ENCODE measurements around the gene ASRGL1. TPM values are rescaled to one million over a fixed set of nuclear protein-coding genes. Genes with fewer than 3 reads are reported as not detected.
"Not testable (repeated sequence)": the region's sequence is repeated elsewhere in the genome, so short reads cannot be mapped to it uniquely, and the experiment has no call there.

Gene ASRGL1
- total RNA-seq, 1 experiment from 2014 or later, result 26.6 TPM

DNA sequence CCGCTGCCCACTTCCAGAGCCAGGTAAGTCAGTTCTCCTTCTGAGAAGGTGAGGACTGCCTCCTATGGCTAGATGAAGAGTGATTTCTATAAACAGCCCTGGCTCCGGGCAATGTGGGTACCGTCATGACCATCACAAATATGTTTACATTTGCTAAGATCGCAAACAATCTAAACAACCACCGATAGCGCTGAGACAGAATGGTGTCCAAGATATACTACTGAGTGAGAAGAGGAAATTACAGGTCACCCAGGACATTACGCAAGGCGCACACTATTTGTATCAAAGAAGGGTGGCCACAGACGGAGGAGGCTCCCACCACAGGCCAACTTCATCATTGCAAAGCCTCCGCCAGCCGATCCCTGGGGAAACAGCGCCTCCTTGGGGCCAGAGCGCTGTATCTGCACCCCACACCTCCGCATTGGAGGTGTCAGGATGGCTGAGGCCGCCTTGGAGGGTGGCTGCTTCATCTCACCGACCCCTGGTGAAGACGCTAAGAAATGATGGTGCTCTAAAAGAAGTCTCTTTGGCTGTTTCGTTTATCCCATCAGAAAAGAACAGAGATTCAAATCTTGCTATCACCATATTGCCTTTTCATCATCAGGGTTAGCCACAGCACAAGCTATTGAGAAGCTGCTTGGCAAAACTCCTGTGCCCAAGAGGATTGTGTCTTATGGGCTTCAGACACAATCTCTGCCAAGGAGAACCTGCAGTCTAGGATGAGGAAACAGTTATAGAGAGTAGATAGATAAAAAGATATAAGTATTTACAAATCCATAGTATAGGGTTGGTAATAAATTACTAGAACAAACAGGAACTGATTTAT, 12.3 kb upstream of the ASRGL1 start:
- CTCF ChIA-PET, result interaction anchor here (0.6 kb wide), 1 partner anchor 51 kb away, joined by 3 read pairs; no protein-coding TSS in a partner anchor
- Histone ChIP-seq H3K79me2 (ENCODE audit: low read length) (no peaks in the 10 kb centered on the region), H3K27ac (ENCODE audit: low read length) (no peak overlapping the region), H3K9me3 (ENCODE audit: low read length) (no peaks in the 10 kb centered on the region), H2AFZ (ENCODE audit: low read length) (peak overlapping the region; percentile 37; the same call in 1 of the 2 replicates), H3K36me3 (ENCODE audit: low read depth, low read length) (no peaks in the 10 kb centered on the region), H3K9me2 (replicated peaks; ENCODE audit: low read length) (no peaks in the 10 kb centered on the region), H3K4me3 (ENCODE audit: low read length) (no peak overlapping the region), H3K9ac (ENCODE audit: low read length) (no peak overlapping the region), H3K4me2 (ENCODE audit: low read length) (no peak overlapping the region), H4K20me1 (ENCODE audit: low read length) (no peaks in the 10 kb centered on the region), H3K4me1 (ENCODE audit: insufficient read depth, low read length) (no peaks in the 10 kb centered on the region), H3K27me3 (ENCODE audit: low read length) (no peaks in the 10 kb centered on the region), H3F3A (ENCODE audit: low read length, unreplicated experiment) (no peaks in the 10 kb centered on the region)
- peak; percentile 84 for ATAC-seq
- peak; percentile 66 for DNase-seq
- BruUV-seq (replicated peaks), result no TSS peak
- TF ChIP-seq EZH2phosphoT487 (IDR thresholded peaks at IDR 0.05; ENCODE audit: borderline replicate concordance, low read length) (no peak), CTCF (conservative IDR thresholded peaks at IDR 0.05; ENCODE audit: low read depth, low read length) (peak; percentile 92)
- intact Hi-C loops (cut with micrococcal nuclease), result no loop called here
- POLR2A ChIA-PET (ENCODE audit: unreplicated experiment), result no interaction called here

- H3K4me1 ChIP-seq (ENCODE audit: insufficient read depth, low read length); H2AFZ ChIP-seq (ENCODE audit: low read length); H3K4me2 ChIP-seq (ENCODE audit: low read length); H3K4me3 ChIP-seq (ENCODE audit: low read length); H3K27ac ChIP-seq (ENCODE audit: low read length); H3K9ac ChIP-seq (ENCODE audit: low read length); CTCF ChIA-PET; H3K36me3 ChIP-seq (ENCODE audit: low read depth, low read length); H3F3A ChIP-seq (ENCODE audit: low read length, unreplicated experiment); ATAC-seq; H3K79me2 ChIP-seq (ENCODE audit: low read length); intact Hi-C loops (cut with micrococcal nuclease); H3K9me3 ChIP-seq (ENCODE audit: low read length); DNase-seq; H4K20me1 ChIP-seq (ENCODE audit: low read length); H3K27me3 ChIP-seq (ENCODE audit: low read length); BruUV-seq (replicated peaks); H3K9me2 ChIP-seq (replicated peaks; ENCODE audit: low read length); POLR2A ChIA-PET (ENCODE audit: unreplicated experiment): not testable (repeated sequence)
These were observed 11.5 kb upstream of the ASRGL1 start for GRCh38 chr11:62325781-62326180.

- H2AFZ ChIP-seq (ENCODE audit: low read length); DNase-seq; ATAC-seq; CTCF ChIA-PET; H3K4me1 ChIP-seq (ENCODE audit: insufficient read depth, low read length); POLR2A ChIA-PET (ENCODE audit: unreplicated experiment); H3F3A ChIP-seq (ENCODE audit: low read length, unreplicated experiment); BruUV-seq (replicated peaks); H3K4me2 ChIP-seq (ENCODE audit: low read length); intact Hi-C loops (cut with micrococcal nuclease); H3K9ac ChIP-seq (ENCODE audit: low read length); H4K20me1 ChIP-seq (ENCODE audit: low read length); H3K9me3 ChIP-seq (ENCODE audit: low read length); H3K27ac ChIP-seq (ENCODE audit: low read length); H3K79me2 ChIP-seq (ENCODE audit: low read length); H3K4me3 ChIP-seq (ENCODE audit: low read length); H3K36me3 ChIP-seq (ENCODE audit: low read depth, low read length); H3K9me2 ChIP-seq (replicated peaks; ENCODE audit: low read length): not testable (repeated sequence)
- peaks cover 10% of the 10 kb centered on the region; the same call in 1 of the 2 replicates for H3K27me3 ChIP-seq (ENCODE audit: low read length)
These were observed 10.5 kb upstream of the ASRGL1 start for GRCh38 chr11:62326719-62327118.

DNA sequence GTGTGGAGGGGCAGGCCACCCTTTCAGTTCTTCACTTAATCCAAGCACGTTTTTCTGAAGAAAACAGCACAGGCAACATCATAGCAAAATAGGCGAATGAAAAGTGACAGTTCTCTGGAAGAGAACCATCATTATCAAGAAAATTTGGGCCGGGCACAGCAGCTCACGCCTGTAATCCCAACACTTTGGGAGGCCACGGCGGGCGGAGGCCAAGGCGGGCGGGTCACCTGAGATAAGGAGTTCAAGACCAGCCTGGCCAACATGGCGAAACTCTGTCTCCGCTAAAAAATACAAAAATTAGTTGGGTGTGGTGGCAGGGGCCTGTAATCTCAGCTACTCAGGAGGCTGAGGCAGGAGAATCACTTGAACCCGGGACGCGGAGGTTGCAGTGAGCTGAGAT, 9.7 kb upstream of the ASRGL1 start:
- DNase-seq; intact Hi-C loops (cut with micrococcal nuclease); H3K27ac ChIP-seq (ENCODE audit: low read length); ATAC-seq; POLR2A ChIA-PET (ENCODE audit: unreplicated experiment); H3K4me3 ChIP-seq (ENCODE audit: low read length); H3K79me2 ChIP-seq (ENCODE audit: low read length); H3K9me3 ChIP-seq (ENCODE audit: low read length); H3F3A ChIP-seq (ENCODE audit: low read length, unreplicated experiment); H4K20me1 ChIP-seq (ENCODE audit: low read length); H3K9ac ChIP-seq (ENCODE audit: low read length); BruUV-seq (replicated peaks); H3K36me3 ChIP-seq (ENCODE audit: low read depth, low read length); H3K4me2 ChIP-seq (ENCODE audit: low read length); H2AFZ ChIP-seq (ENCODE audit: low read length); H3K9me2 ChIP-seq (replicated peaks; ENCODE audit: low read length); H3K4me1 ChIP-seq (ENCODE audit: insufficient read depth, low read length): not testable (repeated sequence)
- CTCF ChIA-PET, result interaction anchor here (0.7 kb wide), 1 partner anchor 106 kb away, joined by 3 read pairs; no protein-coding TSS in a partner anchor
- peaks cover 17% of the 10 kb centered on the region; the same call in 1 of the 2 replicates for H3K27me3 ChIP-seq (ENCODE audit: low read length)

GRCh38 chr11:62331264-62331663, 6.0 kb upstream of the ASRGL1 start:
- H3K4me2 ChIP-seq (ENCODE audit: low read length); BruUV-seq (replicated peaks); ATAC-seq; H3K79me2 ChIP-seq (ENCODE audit: low read length); H4K20me1 ChIP-seq (ENCODE audit: low read length); H3K9ac ChIP-seq (ENCODE audit: low read length); H3K27ac ChIP-seq (ENCODE audit: low read length); H3K9me3 ChIP-seq (ENCODE audit: low read length); H3K4me3 ChIP-seq (ENCODE audit: low read length); DNase-seq; H3K9me2 ChIP-seq (replicated peaks; ENCODE audit: low read length); H3F3A ChIP-seq (ENCODE audit: low read length, unreplicated experiment); CTCF ChIA-PET; H3K36me3 ChIP-seq (ENCODE audit: low read depth, low read length); intact Hi-C loops (cut with micrococcal nuclease); H3K4me1 ChIP-seq (ENCODE audit: insufficient read depth, low read length); POLR2A ChIA-PET (ENCODE audit: unreplicated experiment); H2AFZ ChIP-seq (ENCODE audit: low read length): not testable (repeated sequence)
- peaks cover 36% of the 10 kb centered on the region; the same call in 1 of the 2 replicates for H3K27me3 ChIP-seq (ENCODE audit: low read length)

Measured in PC-3 (cell line).